Skeletal muscle tissue (tissue), 4 donors: ENCODE measurements around the gene EMID1. TPM values are rescaled to one million over a fixed set of nuclear protein-coding genes. Genes with fewer than 3 reads are reported as not detected.

Experiments used
- H3K27ac ChIP-seq: one replicate; pipeline ENCODE4 v1.7.0; 2013; ENCODE audit warnings: mild to moderate bottlenecking, low read depth, low read length, inconsistent platforms
- H3K27me3 ChIP-seq, 3 donors: one replicate each; pipeline ENCODE4 v1.7.0; 2013; ENCODE audit warnings: low read length in 3 of 3; ENCODE audit not compliant: control insufficient read depth in 3 of 3, insufficient read depth in 3 of 3
- H3K36me3 ChIP-seq, 3 donors: one replicate each; pipeline ENCODE4 v1.7.0; 2013; ENCODE audit warnings: low read length in 3 of 3; ENCODE audit not compliant: control insufficient read depth in 3 of 3, insufficient read depth in 3 of 3
- H3K4me1 ChIP-seq, 3 donors: one replicate each; pipeline ENCODE4 v1.7.0; 2013; ENCODE audit warnings: low read length in 3 of 3, mild to moderate bottlenecking in 3 of 3; ENCODE audit not compliant: control insufficient read depth in 3 of 3, insufficient read depth in 3 of 3
- H3K4me3 ChIP-seq, 3 donors: one replicate each; pipeline ENCODE4 v1.7.0; 2013; ENCODE audit warnings: low read length in 3 of 3
- H3K9ac ChIP-seq, 3 donors: one replicate each; pipeline ENCODE4 v1.7.0; 2013; ENCODE audit warnings: low read length in 3 of 3, mild to moderate bottlenecking in 3 of 3, moderate library complexity in 2 of 3, low read depth in 1 of 3
- H3K9me3 ChIP-seq, 3 donors: one replicate each; pipeline ENCODE4 v1.7.0; 2013; ENCODE audit warnings: low read length in 3 of 3; ENCODE audit not compliant: control insufficient read depth in 3 of 3
- total RNA-seq: library from RNA; depleted of rRNA; stranded (reverse); fragments of >200 nt; gene quantifications from one replicate; pipeline ENCODE4 v1.2.3, GENCODE V29; 2014
- donor health status: Osteomylitis.

EMID1 gene
- total RNA-seq, 1 donor from 2014 or later, result 6.3 TPM

DNA sequence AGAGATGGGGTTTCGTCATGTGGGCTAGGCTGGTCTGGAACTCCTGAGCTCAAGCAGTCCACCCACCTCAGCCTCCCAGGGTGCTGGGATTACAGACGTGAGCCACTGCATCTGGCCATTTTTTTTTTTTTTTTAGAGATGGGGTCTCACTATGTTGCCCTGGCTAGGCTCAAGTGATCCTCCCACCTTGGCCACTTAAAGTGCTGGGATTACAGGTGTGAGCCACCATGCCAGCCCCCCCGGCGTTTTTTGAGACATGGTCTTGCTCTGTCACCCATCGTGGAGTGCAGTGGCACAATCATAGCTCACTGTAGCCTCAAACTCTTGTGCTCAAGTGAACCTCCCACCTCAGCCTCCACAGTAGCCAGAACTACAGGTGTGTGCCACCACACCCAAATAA, 45.6 kb downstream of the EMID1 start:
- no peak overlapping the region for H3K27ac ChIP-seq
- no peaks in the 10 kb centered on the region for H3K4me1 ChIP-seq
- no peaks in the 10 kb centered on the region for H3K9me3 ChIP-seq
- H3K9ac ChIP-seq, result no peak overlapping the region
- no peaks in the 10 kb centered on the region for H3K36me3 ChIP-seq
- H3K4me3 ChIP-seq, result no peak overlapping the region
- no peaks in the 10 kb centered on the region for H3K27me3 ChIP-seq

DNA sequence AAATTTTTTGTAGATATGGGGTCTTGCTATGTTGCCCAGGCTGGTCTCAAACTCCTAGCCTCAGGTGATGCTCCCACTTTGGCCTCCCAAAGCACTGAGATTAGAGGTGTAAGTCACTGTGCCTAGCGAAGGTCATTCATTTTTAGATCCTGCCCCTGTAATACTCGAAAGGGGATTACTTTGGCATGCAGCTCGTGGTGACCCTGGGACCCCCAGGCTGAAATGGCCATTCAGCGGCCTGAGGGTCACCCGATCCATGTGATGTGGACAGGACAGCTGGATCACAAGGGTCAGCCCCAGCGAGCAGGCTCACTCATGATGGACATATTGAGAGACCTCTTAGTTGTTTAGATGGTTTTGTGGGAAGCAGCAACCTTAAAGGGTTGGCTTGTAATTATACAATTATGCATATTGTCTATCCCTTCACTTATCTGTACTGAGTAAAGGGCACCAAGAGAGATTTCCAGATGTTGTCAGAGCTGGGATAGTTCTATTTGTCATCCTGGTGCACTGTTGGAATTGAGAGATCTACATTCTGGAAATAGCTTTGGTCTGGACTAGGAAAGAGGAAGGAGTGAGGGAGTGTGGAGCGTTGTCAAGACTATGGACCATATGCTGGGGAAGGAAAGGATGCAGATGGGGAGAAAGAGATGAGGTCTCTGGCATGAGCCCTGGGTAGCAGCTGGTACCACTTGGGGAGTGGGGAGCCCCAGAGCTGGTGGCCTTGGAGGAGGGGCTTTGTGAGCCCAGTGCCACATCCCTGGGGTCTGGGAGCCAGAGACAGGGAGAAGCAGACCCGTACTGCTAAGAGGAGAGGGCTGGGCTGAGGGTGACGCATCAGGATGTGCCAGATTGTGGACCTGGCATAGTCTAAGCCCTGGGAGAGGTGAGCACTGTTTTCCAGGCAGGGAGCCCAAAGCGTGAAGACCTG, 46.5 kb downstream of the EMID1 start:
- no peaks in the 10 kb centered on the region for H3K4me1 ChIP-seq
- H3K4me3 ChIP-seq, result no peak overlapping the region
- no peaks in the 10 kb centered on the region for H3K9me3 ChIP-seq
- no peaks in the 10 kb centered on the region for H3K36me3 ChIP-seq
- no peak overlapping the region for H3K27ac ChIP-seq
- no peak overlapping the region for H3K9ac ChIP-seq
- no peaks in the 10 kb centered on the region for H3K27me3 ChIP-seq

DNA sequence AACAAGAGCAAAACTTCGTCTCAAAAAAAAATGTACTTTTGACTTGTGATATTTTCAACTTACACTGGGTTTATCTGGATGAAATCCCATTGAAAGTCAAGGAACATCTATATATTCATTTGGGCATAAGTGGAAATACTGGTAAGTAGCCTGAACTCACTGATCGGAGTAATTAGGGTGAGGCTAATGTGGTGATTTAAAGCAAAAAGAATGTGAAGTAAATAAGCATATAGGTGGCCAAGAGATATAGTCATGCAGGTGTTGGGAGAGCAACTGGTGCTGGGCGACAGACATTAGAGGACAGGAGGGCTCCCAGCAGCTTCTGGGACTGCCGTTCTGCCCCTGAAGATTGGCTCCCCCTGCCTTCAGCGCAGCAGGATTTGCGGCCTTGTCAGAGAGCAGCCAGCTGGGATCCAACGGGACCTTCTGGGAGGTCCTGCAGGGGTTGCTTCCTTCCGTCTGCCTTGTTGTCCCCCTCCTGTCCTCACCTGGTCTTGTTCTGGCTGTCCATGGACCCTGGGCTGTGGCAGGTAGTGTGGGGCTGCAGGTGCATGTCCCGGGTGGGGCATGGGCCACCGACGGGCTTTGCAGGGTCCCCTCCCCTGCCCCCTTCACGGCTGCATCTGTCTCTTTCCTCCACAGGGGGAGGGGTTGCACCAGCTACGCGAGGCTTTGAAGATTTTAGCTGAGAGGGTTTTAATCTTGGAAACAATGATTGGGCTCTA, 48.0 kb downstream of the EMID1 start:
- Histone ChIP-seq H3K27me3 (no peaks in the 10 kb centered on the region), H3K9me3 (no peaks in the 10 kb centered on the region), H3K36me3 (no peaks in the 10 kb centered on the region), H3K4me1 (no peaks in the 10 kb centered on the region), H3K4me3 (no peak overlapping the region), H3K27ac (no peak overlapping the region), H3K9ac (no peak overlapping the region)

DNA sequence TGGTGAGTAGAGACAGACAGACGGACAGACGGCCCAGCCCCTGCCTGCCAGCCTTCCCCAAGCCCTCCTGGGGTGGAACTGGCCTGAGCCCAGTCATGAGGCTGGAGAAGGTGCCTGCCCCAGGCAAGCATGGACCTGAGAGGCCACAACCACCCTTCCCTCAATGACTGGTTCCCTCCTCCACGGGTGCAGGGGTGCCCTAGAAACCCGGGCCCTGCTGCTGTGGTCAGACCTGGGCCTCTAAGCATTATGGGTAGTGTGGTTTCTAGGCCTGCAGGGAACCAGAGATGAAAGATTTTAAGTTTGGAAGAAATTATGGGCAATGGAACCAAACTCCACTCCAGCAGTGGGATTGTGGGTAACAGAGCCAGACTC, 48.6 kb downstream of the EMID1 start:
- Histone ChIP-seq H3K4me1 (no peaks in the 10 kb centered on the region), H3K36me3 (peaks cover 0 to under 1% (median under 1%) of the 10 kb centered on the region in 3 donors), H3K9me3 (no peaks in the 10 kb centered on the region), H3K27ac (no peak overlapping the region), H3K27me3 (no peaks in the 10 kb centered on the region), H3K4me3 (no peak overlapping the region), H3K9ac (no peak overlapping the region)

DNA sequence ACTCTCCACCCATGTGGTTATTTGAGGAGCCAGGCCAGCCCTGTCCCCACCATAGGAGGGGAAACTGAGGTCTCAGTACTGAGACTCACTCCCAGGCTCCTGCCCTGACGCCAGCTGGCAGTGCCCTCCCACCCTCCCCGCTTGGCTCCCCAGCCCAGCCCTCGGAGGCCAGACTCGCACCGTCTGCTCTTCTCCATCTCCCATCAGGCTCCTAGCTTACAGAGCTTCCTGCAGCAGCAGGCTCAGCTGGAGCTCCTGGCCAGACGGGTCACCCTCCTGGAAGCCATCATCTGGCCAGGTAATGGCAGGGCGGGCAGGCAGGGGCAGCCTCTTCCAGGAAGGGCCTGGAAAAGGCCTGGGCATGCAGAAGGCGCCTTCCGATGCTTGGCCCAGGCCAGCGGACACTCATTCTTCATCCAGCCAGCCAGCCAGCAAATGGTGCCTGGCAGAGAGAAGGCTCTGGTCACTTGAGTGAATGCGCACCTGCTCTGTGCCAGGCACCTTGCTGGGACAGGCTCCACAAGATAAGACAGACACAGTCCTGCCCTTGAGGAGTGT, 49.4 kb downstream of the EMID1 start:
- Histone ChIP-seq H3K27ac (no peak overlapping the region), H3K36me3 (peaks cover 2 to 9% (median 3%) of the 10 kb centered on the region in 3 donors), H3K27me3 (no peaks in the 10 kb centered on the region), H3K9me3 (no peaks in the 10 kb centered on the region), H3K4me1 (no peaks in the 10 kb centered on the region), H3K9ac (no peak overlapping the region), H3K4me3 (no peak overlapping the region)

DNA sequence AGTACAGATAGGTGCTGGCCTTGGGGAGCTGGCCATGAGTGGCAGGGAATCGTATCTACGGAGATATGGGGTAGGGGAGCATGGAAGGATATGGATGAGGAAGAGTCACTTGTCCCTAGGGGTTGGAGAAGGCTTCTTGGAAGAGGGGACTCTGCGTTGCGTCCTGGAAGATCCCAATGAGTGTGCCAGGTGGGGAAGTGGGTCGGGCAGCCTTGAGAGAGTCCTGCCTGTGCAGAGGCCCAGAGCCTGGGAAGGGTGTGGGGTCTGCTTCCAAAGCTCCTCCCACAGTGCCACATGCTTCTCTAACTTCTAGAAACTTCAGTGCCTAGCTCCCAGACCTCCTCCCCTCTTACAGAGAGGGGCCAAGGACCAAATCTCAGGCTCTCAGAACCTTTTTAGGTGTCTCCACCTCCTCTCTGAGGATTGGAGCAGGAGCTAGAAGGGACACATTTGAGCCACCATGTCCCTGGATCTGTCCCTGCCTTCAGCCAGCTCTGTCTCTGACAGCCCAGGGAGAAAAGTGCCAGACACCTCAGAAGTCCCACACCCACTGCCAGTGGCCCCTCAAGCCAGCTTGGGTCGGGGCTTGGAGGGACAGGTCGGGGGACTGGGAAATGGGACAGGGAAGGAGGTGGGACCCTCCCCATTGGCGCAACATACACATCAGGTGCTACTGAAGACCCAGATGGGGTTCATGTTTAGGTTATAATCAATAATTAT, 51.1 kb downstream of the EMID1 start:
- Histone ChIP-seq H3K4me1 (no peaks in the 10 kb centered on the region), H3K9ac (no peak overlapping the region), H3K9me3 (no peaks in the 10 kb centered on the region), H3K27me3 (no peaks in the 10 kb centered on the region), H3K27ac (no peak overlapping the region), H3K36me3 (peaks cover 4 to 10% (median 6%) of the 10 kb centered on the region in 3 donors), H3K4me3 (no peak overlapping the region)

DNA sequence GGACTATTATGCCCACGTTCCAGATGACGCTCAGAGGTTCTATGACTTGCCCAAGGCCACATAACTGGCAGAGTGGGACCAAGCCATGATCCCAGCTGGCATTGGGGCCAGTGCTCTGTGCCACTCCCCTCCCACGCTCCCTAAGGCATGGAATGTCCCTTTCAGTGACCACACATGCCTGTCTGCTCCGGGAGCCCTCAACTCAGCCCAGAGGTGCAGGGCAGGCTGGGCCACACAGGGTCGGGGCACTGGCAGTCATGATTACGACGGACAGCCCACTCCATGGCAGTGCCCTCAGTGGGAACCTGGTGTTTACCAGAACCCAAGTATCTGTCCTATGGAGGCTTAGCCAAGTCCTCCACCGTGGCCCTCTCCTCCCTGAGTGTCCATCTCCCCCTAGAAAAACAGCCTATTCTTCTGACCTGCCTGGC, 52.1 kb downstream of the EMID1 start:
- Histone ChIP-seq H3K9ac (no peak overlapping the region), H3K36me3 (peaks cover 4 to 10% (median 6%) of the 10 kb centered on the region in 3 donors), H3K4me3 (no peak overlapping the region), H3K27me3 (no peaks in the 10 kb centered on the region), H3K27ac (no peak overlapping the region), H3K9me3 (no peaks in the 10 kb centered on the region), H3K4me1 (no peaks in the 10 kb centered on the region)

DNA sequence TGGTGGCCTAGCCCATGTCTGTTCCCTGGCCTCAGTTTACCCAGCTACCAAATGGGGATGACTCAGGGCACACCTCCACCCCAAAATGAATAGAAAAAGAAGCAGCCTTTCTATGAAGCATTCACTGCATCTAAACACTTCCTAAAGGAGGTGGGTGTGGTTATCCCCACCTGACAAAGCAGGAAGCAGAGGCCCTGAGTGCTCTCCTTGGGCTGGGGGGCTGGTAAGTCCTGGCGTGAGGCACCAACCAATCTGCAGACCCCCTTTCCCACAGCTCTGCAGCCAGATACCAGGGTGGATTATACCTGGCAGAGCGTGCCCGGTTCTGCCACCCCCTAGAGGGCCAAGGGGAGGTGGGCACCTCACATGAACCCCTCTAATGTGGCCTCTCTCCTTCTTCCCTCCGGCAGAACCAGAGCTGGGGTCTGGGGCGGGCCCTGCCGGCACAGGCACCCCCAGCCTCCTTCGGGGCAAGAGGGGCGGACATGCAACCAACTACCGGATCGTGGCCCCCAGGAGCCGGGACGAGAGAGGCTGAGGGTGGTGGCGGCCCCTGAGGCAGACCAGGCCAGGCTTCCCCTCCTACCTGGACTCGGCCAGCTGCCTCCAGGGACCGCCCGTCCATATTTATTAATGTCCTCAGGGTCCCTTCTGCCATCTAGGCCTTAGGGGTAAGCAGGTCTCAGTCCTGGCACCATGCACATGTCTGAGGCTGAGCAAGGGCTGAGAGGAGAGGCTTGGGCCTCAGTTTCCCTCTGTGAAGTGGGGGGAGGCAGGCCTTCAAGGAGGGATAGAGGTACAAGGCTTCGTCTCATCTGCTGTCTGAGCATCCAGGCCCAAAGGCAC, 52.9 kb downstream of the EMID1 start:
- H3K9me3 ChIP-seq, result no peaks in the 10 kb centered on the region
- peaks cover 5 to 10% (median 6%) of the 10 kb centered on the region in 3 donors for H3K36me3 ChIP-seq
- H3K27ac ChIP-seq, result no peak overlapping the region
- H3K9ac ChIP-seq, result no peak overlapping the region
- H3K4me3 ChIP-seq, result no peak overlapping the region
- no peaks in the 10 kb centered on the region for H3K27me3 ChIP-seq
- H3K4me1 ChIP-seq, result peaks cover 0 to 2% (median under 1%) of the 10 kb centered on the region in 3 donors

DNA sequence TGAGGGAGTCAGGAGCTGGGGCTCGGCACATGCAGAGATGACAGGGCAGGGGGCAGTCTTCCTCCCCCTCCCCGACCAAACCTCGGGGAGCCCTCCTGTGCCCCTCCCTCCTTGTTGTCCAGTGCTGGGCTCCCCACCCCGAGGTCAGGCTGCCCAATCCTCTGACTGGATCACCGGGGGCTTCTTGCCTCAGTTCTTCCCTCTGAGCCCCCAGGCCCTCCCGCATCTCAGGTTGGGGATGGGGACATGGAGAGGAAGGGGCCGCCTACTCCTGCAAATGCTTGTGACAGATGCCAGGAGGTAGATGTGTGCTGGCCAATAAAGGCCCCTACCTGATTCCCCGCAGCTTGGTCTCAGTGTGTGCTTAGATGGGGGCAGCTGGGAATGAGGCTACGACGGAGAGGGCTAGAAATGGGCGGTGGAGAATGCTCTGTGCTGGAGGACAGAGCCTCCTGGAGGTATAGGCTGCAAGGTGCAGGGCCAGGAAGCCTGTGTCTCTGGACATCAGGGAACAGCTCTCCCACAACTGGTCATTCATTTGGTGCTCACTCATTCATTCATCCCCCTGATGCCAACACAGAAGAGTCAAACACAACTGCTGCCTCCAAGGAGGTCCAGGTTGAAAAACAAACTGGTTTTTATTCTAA, 53.7 kb downstream of the EMID1 start:
- Histone ChIP-seq H3K36me3 (peaks cover 6 to 17% (median 12%) of the 10 kb centered on the region in 3 donors), H3K4me1 (peaks cover 6 to 9% (median 7%) of the 10 kb centered on the region in 3 donors), H3K9ac (no peak overlapping the region), H3K27me3 (no peaks in the 10 kb centered on the region), H3K4me3 (no peak overlapping the region), H3K27ac (no peak overlapping the region), H3K9me3 (no peaks in the 10 kb centered on the region)
